Urinary bladder (tissue), 4 donors: ENCODE results near the gene PCGF5. TPM values are rescaled to one million over a fixed set of nuclear protein-coding genes. Genes with fewer than 3 reads are reported as not detected.
"Not testable (repeated sequence)": the region's sequence is repeated elsewhere in the genome, so short reads cannot be mapped to it uniquely, and the experiment has no call there.

ENCODE experiments used
- DNase-seq: peaks from one replicate; pipeline ENCODE4 v3.0.0-alpha.2; 2015; ENCODE audit errors: extremely low spot score
- H3K27ac ChIP-seq: one replicate; pipeline ENCODE4 v1.5.1; 2013; ENCODE audit warnings: low read depth, mild to moderate bottlenecking, moderate library complexity
- H3K36me3 ChIP-seq: one replicate; pipeline ENCODE4 v1.6.1; 2013; ENCODE audit warnings: mild to moderate bottlenecking, moderate library complexity; ENCODE audit not compliant: insufficient read depth
- H3K4me1 ChIP-seq: one replicate; pipeline ENCODE4 v1.6.1; 2013; ENCODE audit warnings: mild to moderate bottlenecking, moderate library complexity; ENCODE audit not compliant: insufficient read depth
- H3K4me3 ChIP-seq: one replicate; pipeline ENCODE4 v1.5.1; 2013; ENCODE audit warnings: low read depth, low read length
- WGBS: extraction: QIAGEN DNeasy Blood & Tissue Kit; methylation state at CpG from one replicate; pipeline ENCODE4 v1.1.7; 2013; 5-methylcytosine and 5-hydroxymethylcytosine counted together
- polyA plus RNA-seq: library from polyadenylated mRNA; stranded (reverse); fragments of 200-250 nt; gene quantifications from one replicate; pipeline ENCODE4 v1.2.3, GENCODE V29; 2013
- total RNA-seq: library from RNA; depleted of rRNA; stranded (reverse); fragments of >200 nt; gene quantifications from one replicate; pipeline ENCODE4 v1.2.3, GENCODE V29; 2014
- donor health status: healthy with polysubstance abuse.
- donor health status: healthy.

The PCGF5 gene
- 51.2 TPM for total RNA-seq
- 20.3 TPM for polyA plus RNA-seq

GRCh38 chr10:91220194-91220953, at the start of gene PCGF5:
Gene PCGF5, plus strand, starts transcription at chr10:91220663. Its CDS starts 2,209 bp downstream, at chr10:91222872.
- H3K36me3 ChIP-seq = no peaks in the 10 kb centered on the region
- H3K4me3 ChIP-seq = peak within 1 kb of the TSS; percentile 99
- peaks cover 1% of the 10 kb centered on the region for H3K4me1 ChIP-seq
- 1% methylated on average over 66 of the region's 66 CpGs for WGBS
- peak; percentile 29 for DNase-seq
- peak within 1 kb of the TSS; percentile 95 for H3K27ac ChIP-seq

GRCh38 chr10:91171485-91171884, 49.0 kb upstream of the PCGF5 start:
- WGBS = 87% methylated on average over 3 of the region's 3 CpGs
- no peak for DNase-seq
- Histone ChIP-seq H3K27ac (no peak overlapping the region), H3K4me3 (no peak overlapping the region), H3K36me3 (peaks cover 1% of the 10 kb centered on the region), H3K4me1 (no peaks in the 10 kb centered on the region)

DNA sequence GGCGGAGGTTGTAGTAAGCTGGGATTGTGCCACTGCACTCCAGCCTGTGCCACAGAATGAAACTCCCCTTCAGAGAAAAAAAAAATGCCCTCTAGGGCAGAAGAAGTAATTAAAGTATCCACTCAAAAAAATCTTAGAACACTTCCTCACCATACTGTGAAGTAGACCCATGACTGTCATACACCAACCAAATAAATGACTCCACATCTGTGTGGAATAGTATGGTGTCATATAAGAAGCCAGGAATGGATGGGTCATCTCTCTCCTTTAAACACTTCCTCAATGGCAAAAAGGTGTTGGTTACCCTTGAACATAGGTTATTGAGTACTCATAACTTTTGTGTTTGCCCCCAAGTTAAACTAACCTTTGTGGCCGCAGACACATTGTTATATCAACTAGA, 48.1 kb upstream of the PCGF5 start:
- H3K27ac ChIP-seq = no peak overlapping the region
- no peak for DNase-seq
- peaks cover 1% of the 10 kb centered on the region for H3K36me3 ChIP-seq
- no peak overlapping the region for H3K4me3 ChIP-seq
- 96% methylated on average over 2 of the region's 2 CpGs for WGBS
- H3K4me1 ChIP-seq = no peaks in the 10 kb centered on the region

GRCh38 chr10:91185239-91185875, 35.1 kb upstream of the PCGF5 start:
- H3K4me1 ChIP-seq = no peaks in the 10 kb centered on the region

GRCh38 chr10:91187156-91187555, 33.3 kb upstream of the PCGF5 start:
- Histone ChIP-seq H3K4me1 (peaks cover 2% of the 10 kb centered on the region), H3K27ac (no peak overlapping the region), H3K4me3 (no peak overlapping the region), H3K36me3 (no peaks in the 10 kb centered on the region)
- WGBS = 87% methylated on average over 4 of the region's 4 CpGs
- DNase-seq = no peak

More at GRCh38 chr10:91185239-91185875, 35.1 kb upstream of the PCGF5 start:
- WGBS = 78% methylated on average over 8 of the region's 8 CpGs
- no peak overlapping the region for H3K4me3 ChIP-seq
- H3K36me3 ChIP-seq = no peaks in the 10 kb centered on the region
- no peak for DNase-seq
- no peak overlapping the region for H3K27ac ChIP-seq

- H3K27ac ChIP-seq, H3K4me3 ChIP-seq, H3K36me3 ChIP-seq, H3K4me1 ChIP-seq, DNase-seq: not testable (repeated sequence)
- 89% methylated on average over 11 of the region's 11 CpGs for WGBS
Measured at GRCh38 chr10:91188010-91188409, 32.5 kb upstream of the PCGF5 start.

GRCh38 chr10:91188889-91189288, 31.6 kb upstream of the PCGF5 start:
- Histone ChIP-seq H3K4me3 (no peak overlapping the region), H3K36me3 (no peaks in the 10 kb centered on the region), H3K4me1 (peaks cover 2% of the 10 kb centered on the region), H3K27ac (no peak overlapping the region)
- DNase-seq = no peak

DNA sequence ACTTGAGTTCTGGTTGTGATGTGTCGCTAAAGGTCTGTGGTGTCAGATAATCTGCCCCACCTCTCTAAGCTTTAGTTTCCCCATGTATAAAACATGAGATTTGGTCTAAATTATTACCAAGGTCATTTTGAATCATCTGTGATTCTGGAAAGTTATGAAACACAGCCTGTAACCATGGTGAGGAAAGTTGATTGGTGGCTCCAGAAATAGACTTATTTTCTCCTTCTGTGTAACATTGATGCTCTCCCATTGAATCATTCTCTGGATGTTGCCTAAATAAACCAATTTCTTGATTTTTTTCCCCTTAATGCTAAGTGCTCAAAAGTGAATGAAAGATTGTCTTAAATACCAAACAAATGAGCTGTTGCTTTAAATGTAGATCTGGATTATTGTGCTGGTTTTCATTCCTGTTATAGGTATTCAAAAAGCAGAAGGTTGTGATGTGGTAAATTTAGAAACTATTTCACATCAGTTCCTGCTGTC, 30.0 kb upstream of the PCGF5 start:
- Histone ChIP-seq H3K4me1 (peaks cover 2% of the 10 kb centered on the region), H3K4me3 (no peak overlapping the region), H3K36me3 (no peaks in the 10 kb centered on the region), H3K27ac (no peak overlapping the region)
- 89% methylated on average over 1 of the region's 1 CpG for WGBS
- DNase-seq = no peak

DNA sequence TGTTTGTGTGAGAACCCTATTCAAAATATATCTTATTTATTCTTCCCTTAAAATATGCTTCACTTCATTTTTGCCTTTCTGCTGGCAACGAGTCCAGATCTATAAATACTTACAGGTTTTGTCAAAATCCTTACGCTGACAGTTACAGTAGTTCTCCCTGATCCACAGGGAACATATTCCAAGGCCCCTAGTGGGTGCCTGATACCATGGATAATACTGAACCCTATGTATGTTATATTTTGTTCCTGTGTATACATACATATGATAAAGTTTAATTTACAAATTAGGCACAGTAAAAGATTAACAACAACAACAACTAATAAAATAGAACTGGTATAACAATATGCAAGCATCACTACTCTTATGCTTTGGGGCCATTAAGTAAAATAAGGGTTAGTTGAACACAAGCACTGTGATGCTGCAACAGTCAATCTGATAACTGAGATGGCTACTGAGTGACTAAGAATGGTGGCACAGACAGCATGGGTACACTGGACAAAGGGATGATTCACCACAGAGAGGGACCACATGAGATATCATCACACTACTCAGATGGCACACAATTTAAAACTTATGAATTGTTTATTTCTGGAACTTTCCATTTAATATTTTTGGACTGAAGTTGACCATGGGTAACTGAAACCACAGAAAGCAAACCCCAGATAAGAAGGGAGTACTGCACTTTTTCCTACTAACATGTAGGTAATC, 29.4 kb upstream of the PCGF5 start:
- DNase-seq = no peak
- no peaks in the 10 kb centered on the region for H3K36me3 ChIP-seq
- H3K4me3 ChIP-seq = no peak overlapping the region
- WGBS = 71% methylated on average over 2 of the region's 2 CpGs
- H3K27ac ChIP-seq = no peak overlapping the region
- H3K4me1 ChIP-seq = peaks cover 2% of the 10 kb centered on the region

- Histone ChIP-seq H3K27ac (no peak overlapping the region), H3K36me3 (no peaks in the 10 kb centered on the region), H3K4me3 (no peak overlapping the region), H3K4me1 (peaks cover 2% of the 10 kb centered on the region)
- DNase-seq = no peak
Measured at GRCh38 chr10:91191584-91191919, 28.9 kb upstream of the PCGF5 start.

GRCh38 chr10:91194497-91195179, 25.8 kb upstream of the PCGF5 start:
- no peaks in the 10 kb centered on the region for H3K36me3 ChIP-seq
- H3K4me1 ChIP-seq = peaks cover 2% of the 10 kb centered on the region
- H3K27ac ChIP-seq = no peak overlapping the region
- no peak for DNase-seq
- H3K4me3 ChIP-seq = no peak overlapping the region
- 90% methylated on average over 2 of the region's 2 CpGs for WGBS

DNA sequence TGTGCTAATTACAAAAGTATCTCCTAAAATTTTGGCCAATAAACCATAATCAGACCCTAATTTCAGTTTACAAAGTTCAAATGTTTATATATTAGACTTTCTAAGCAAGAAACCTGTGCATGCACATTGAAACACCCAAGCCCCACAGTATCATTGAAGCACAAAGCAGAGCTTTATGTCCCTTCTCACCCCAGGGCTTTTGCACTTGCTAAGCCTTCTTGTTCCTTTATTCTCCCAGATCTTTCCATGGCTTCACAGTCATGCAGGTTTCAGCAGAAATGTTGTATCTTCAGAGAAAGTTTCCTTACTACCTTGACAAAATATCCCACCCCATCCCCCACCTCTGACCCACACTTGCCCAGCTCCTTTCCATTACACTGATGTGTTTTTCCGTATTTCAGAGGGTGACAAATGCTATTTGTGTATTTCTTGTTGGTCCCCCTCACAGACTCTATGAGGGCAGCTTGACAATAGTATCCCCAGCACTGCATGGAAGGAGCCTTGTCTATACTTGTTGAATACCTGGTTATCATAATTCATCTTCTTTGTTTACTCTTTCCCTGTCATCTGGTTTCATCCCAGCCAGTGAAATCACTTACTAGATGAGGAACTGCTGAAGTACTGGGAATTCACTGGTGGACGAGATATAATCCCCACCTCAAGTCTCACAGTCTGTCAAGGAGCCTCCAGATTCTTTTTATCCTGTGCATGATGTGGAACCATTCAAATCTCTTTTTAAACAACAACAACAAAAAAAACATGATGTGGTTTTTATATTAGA, 24.0 kb upstream of the PCGF5 start:
- WGBS = 68% methylated on average over 2 of the region's 2 CpGs
- no peaks in the 10 kb centered on the region for H3K4me1 ChIP-seq
- no peak overlapping the region for H3K4me3 ChIP-seq
- H3K36me3 ChIP-seq = no peaks in the 10 kb centered on the region
- DNase-seq = no peak
- no peak overlapping the region for H3K27ac ChIP-seq

- Histone ChIP-seq H3K4me1 (no peaks in the 10 kb centered on the region), H3K36me3 (no peaks in the 10 kb centered on the region), H3K27ac (no peak overlapping the region), H3K4me3 (no peak overlapping the region)
- no peak for DNase-seq
- 61% methylated on average over 12 of the region's 12 CpGs for WGBS
Measured at GRCh38 chr10:91197127-91197526, 23.3 kb upstream of the PCGF5 start.
